D341Med (cell line): ENCODE results near the gene BCL7A.
"Not testable (repeated sequence)": the region's sequence is repeated elsewhere in the genome, so short reads cannot be mapped to it uniquely, and the experiment has no call there.

Experiments used
- DNase-seq: peaks from one replicate; pipeline ENCODE4 v3.0.0; 2012; ENCODE audit warnings: low spot score

Gene BCL7A

DNA sequence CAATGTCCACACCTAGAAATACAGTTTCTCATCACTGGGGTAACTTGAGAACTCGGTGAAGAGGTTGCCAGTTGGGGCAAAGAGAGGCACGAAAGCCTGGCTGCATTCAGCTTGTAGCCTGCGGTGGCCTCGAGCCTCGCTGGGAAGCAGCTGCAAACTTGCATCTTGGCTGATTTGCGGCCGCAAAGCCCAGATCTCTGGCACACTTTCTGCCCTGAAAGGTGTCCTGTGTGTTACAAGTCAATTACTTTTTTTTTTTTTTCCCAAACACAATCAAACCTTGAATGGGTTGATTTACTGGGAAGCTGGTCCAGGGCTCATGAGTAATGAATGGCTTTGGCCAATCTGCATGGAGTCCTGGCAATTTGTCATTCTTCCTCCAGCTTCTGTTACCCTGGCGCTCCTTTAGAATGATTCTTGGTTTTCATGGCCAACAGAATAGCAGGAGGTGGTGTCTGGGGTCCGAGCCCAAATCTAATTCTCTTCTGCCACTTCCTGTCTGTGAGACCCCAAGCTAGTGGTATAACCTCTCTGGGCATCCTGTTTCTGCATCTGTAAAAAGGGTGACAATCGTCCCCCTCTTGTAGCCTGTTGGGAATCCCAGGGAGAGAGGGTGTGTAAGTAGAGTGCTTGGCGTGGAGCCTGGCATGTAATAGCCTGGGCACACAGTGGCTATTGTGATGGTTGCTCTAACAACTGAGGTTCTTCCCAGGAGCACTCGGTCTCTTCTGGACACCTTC, 6.7 kb downstream of the BCL7A start:
- DNase-seq = no peak

DNA sequence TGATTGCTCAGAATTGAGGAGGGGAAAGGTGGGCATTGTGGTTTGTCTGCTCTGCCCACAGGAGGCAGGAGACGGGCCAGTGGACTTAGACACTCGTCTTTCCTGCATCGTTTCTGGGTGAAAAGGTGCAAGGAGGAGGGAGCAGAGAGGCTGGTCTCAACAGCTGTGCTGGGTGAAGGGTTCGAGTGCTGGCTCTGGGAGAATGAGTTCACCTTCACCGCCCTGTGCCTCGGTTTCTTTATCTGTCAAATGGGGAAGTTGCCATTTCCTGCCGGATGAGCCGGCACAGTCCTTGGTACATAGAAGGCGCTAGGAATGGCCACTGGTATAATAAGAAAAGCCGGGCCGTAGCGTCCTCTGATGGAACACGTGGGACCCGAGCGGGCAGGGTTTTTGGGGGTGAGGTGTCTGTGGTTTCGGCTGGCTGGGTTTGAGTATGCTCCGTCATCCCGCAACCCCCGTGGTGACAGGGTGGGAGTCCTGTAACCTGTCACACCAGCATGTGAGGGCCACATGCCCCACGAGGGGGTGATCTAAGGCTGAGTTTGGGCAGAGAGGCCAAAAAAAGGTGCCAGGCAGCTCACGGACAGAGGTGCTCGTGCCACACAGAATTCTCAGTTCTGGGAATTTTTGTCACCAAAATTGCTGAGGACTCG, 7.3 kb downstream of the BCL7A start:
- DNase-seq = no peak

DNA sequence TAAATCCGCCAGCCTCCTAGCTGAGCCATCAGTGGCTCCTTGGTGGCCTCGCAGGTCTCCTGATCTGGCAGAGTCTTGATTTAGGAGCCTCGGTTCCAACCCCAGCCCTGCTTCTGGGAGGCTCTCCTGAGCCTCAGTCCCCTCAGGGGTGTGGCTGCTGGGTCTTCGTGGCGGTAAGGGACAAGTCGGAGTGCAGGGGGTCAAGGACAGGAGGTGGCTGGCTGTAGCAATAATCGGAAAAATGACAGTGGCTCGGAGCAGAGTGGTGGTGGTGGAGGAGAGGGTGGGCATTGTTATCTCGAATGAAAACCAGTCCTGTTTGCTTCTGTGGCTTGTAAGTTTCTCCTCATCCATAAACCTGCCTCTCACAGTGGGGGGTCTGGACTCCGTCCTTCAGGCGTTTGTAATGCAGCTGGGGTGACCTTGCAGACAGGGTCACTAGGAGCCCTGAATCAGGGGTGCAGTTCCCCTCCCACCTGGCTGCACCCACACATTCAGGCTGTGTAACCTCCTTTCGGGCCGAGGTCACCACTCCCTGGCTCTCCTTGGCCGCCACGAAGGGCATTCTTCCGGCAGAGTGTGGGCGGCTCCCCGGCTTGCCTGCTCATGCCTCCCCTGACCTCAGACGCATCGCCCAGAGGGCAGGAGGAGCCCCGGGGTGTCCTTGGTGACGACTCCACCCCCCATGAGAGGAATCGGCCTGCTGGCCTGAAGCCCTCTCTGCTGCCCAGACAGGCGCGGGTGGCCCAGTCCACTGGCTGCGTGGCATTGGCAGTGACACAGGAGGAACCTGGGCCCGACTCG, 8.1 kb downstream of the BCL7A start:
- no peak for DNase-seq

DNA sequence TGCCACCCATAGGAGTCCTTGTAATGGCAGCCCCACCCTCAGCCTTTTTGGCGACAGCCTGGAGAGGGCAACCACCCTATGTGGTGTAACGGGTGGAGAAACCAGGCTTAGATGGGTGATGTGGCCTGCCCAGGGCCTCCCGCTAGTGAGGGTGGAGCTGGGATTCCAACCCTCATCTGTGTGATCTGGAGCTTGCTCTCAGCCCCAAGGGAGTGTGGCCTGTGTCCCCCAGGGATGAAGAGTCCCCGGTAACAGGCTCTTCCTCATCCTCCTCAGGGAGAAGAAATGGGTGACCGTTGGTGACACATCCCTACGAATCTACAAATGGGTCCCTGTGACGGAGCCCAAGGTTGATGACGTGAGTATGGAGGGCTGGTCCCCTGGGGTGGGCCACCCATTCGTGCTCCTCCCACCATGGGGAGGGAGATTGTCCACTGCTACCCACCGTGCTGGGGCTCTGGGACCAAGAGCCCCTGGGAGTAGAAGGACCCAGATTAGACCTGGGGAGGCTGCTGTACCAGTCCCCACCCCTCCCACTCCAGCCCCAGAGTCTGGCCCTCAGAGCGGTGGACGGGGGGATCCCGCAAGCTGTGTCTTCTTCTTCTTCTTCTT, 8.8 kb downstream of the BCL7A start:
- no peak for DNase-seq

DNA sequence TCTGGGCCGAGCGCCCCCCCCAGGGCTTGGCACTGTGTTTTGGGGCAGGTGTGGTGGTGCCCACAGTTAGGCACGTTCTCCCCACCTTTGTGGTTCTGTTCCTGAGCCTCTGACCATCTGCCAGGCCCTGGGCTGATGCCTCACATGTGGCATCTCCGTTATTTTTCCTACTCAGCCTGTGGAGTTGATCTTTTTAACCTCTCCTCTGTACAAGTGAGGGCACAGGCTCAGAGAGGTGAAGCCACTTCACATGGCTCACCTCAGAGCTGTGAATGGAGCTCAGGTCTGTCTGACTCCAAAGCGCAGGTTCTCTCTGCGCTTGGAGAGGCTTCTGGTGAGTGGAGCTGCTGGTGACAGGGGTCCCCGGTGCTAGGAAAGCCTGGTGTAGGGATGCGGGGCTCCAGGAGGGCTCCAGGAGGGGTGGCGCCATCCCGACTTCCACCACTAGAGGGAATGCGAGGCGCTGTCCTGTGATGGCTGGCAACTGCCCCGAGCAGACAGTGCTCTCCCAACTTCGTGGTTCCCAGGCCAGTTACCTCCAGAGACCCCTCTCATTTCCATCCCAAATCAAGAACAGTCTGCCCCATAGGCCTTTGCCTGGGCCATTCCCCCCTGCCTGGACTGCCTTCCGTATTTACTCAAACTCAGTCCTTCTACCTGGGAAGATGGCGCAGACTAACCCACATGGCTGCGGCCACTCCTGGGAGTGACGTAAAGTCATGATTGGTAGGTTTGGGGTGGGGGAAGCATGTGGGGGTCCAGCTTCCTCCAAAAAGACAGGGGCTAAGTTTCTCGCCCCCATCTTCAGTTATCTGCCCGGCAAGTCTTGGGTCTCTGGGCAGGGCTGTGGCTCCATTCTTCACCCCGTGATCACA, 9.9 kb downstream of the BCL7A start:
- peak; percentile 88 for DNase-seq

DNA sequence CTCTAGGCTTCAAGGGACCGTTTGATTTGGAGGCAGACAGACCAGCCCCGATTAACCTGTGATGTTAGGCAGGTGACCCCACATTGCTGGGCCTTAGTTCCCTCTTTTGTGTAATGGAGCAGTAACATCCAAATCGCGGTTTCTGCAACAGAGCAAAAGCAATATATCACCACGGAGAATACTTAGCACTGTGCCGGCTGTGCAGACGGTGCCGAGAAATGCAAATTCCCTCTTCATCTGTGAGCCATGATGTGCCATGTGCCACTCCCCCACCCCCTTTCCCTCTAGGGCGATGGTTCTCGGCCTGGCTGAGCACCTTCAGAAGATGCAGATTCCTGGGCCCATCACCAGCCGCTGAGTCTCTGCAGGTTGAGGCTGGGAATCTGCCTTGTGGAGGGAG, 10.9 kb downstream of the BCL7A start:
- no peak for DNase-seq

DNA sequence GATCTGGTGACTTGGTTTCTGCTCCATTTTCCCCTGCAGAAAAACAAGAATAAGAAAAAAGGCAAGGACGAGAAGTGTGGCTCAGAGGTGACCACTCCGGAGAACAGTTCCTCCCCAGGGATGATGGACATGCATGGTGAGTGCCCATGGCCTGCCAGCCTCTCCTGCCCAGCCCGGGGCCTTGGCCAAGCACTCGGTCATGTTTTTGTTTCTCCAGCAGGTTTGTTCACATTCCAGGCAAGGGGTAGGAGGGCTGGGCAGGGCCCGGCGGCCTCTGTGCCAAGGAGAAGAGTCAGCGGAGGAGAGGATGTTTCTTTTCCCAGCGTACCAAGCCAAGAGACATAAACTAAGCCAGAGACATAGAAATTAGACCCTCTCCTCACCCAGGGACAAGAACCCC, 13.6 kb downstream of the BCL7A start:
- no peak for DNase-seq

DNA sequence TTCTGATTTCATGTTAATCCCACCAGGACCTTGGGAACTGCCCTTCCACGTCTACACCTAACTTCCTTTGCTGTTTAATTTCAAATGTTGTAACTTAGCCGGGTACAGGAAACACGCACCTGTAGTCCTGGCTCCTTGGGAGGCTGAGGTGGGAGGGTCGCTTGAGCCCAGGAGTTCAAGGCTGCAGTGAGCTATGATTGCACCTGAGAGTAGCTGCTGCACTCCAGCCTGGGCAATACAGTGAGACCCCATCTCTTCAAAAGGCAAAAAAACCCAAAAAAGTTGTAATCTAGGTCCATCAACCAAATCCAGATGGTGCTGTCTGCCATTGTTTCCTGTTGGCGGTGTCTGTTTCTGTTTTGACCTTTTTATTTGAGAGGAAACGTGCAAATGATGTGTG, 14.5 kb downstream of the BCL7A start:
- DNase-seq = no peak

DNA sequence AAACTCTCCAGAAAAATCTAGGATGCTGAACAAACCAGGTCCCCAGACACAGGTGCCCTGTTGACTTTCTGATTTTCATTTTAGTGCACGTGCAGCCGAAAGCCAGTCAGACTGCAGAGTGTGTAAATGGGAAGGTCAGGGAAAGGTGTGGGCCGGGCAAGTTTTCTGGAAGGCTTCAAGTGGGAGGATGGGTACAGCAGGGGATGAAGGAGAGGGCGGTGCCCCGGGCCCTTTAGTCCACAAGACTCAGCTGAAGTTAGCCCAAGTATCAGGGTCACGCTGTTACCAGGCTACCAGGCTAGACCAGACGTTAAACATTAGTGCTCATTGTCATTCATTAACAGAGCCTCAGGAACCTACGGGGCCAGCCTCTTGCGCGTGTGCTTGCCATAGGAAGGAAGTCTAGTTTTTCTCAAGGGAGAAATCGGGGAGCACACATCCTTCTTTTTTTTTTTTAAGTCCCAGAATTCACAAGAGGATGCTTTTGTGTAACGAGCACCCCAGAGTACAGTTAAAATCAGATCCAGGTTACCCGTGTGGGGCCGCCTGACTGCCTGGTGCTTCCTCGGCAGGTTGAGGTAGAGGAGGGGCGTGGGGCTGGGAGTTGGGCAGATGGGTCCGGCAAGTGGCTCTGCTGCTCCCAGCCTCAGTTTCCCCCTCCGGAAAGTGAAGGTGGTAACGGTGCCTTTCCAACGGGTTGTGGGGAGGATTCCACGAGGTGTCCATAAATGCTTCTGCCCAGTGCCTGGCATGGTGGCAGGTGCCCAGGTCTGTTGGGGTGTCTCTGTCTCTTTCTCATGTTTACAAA, 19.1 kb downstream of the BCL7A start:
- DNase-seq = no peak

DNA sequence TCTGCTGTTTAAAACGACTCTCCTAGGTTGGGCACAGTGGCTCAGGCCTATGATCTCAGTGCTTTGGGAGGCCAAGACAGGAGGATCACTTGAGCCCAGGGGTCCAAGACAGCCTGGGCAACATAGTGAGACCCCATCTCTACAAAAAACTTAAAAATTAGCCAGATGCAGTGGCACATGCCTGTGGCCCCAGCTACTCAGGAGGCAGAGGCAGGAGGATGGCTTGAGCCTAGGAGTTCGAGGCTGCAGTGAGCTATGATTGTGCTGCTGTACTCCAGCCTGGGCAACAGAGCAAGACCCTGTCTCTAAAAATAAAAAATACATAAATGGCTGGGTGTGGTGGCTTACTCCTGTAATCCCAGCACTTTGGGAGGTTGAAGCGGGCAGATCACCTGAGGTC, 19.8 kb downstream of the BCL7A start:
- not testable (repeated sequence) for DNase-seq

DNA sequence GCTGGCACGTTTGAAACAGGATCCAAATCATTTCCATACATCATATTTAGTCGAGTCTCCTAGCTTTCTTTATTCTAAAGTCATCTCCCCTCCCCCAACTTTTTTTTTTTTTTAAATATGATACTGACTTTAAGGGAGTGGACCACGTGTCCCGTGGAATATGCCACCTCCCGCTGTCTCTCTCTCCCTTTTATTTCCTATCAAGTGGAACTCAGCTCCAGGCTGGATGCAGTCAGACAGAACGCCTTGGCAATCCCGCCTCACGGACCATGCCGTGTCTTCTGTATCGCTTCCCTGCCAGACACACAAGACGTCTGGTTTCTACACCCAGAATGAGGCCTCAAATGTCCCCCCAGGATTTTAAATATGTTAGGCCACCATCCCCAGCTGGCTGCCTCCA, 21.2 kb downstream of the BCL7A start:
- DNase-seq = no peak

DNA sequence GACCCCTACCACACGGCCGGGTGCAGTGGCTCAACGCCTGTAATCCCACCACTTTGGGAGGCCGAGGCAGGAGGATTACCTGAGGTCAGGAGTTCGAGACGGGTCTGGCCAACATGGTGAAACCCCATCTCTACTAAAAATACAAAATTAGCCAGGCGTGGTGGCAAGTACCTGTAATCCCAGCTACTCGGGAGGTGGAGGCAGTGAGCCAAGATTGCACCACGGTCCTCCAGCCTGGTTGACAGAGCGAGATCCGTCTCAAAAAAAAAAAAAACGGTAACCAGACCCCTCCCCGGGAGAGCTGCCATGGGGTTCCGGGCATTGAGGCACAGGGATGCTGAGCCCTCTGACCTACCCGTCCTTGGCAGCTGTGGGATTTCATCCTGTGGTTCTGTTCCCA, 21.8 kb downstream of the BCL7A start:
- no peak for DNase-seq

DNA sequence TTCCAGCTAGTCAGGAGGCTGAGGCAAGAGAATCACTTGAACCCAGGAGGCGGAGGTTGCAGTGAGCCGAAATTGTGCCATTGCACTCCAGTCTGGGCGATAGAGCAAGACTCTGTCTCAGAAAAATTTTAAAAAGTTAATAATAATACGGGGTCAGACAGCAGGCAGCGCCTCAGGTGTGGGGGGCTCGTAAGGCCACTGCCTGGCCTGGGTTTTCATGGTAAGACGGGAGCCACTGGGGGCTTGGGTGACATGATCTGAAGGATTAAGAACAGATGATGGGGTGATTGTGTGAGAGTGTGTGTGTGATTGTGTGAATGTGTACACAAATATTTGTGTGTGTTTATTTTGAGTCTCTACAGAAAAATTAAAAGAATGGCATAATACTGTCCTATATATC, 23.6 kb downstream of the BCL7A start:
- DNase-seq = no peak

DNA sequence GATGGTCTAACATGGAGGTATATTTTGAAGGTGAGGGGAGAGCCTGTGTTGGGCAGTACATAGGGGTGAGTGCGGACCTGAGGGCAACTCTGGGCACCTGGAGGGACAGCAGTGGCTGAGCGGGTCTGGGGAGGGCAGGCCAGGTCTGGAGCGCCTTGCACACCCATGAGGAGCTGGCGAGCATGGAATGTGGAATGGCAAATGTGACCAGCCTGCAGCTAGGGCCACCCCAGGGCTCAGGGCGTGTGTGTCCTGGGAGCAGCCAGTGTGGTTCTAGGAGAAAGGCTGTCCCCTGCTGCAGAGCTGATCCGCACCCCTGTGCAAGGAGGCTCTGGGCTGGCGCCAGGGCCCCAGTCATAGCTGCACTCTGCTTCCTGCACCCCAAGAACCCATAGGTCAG, 24.5 kb downstream of the BCL7A start:
- no peak for DNase-seq

DNA sequence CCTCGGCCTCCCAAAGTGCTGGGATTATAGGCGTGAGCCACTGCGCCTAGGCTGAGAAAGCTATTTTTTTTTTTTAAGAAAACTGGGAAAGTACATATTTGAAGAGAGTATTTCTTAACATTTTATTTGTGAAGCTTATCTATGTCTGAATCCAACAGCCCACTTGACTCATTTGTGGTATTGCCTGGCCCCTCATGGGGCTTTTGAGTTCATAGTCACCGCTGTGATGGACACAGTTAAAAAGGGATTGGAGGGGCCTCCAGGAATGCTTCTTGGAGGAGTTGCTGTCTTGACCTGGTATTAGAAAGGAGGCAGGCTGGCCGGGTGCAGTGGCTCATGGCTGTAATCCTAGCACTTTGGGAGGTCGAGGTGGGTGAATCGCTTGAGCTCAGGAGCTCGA, 26.5 kb downstream of the BCL7A start:
- DNase-seq = no peak

DNA sequence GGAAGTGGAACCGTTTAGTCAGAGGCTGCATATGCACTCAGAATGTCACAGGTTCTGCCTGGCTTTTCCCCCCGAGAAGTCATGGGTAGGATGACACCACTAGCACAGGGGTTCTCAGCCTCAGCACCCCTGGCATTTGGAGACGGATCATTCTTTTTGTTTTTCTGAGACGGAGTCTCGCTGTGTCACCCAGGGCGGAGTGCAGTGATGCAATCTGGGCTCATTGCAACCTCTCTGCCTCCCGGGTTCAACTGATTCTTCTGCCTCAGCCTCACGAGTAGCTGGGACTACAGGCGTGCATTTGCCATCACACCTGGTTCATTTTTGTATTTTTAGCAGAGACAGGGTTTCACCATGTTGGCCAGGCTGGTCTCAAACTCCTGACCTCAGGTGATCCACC, 28.1 kb downstream of the BCL7A start:
- no peak for DNase-seq

DNA sequence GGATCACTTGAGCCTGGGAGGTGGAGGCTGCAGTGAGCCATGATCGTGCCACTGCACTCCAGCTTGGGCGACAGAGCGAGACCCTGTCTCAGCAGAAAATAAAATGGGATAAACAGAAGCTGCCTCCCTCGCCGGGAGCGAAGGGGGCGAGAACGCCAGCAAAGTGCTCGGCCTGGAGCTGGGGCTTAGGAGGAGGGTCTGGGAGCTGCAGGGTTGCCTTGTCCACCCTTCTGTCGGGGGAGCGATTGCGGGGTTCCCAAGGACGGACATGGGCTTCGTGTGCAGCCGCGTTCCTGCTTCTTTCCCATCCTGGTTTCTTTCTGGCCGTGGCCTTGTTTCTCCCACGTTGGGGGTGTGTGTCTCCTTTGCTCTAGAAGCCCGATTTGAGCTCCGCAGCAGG, 29.0 kb downstream of the BCL7A start:
- DNase-seq = peak; percentile 12

DNA sequence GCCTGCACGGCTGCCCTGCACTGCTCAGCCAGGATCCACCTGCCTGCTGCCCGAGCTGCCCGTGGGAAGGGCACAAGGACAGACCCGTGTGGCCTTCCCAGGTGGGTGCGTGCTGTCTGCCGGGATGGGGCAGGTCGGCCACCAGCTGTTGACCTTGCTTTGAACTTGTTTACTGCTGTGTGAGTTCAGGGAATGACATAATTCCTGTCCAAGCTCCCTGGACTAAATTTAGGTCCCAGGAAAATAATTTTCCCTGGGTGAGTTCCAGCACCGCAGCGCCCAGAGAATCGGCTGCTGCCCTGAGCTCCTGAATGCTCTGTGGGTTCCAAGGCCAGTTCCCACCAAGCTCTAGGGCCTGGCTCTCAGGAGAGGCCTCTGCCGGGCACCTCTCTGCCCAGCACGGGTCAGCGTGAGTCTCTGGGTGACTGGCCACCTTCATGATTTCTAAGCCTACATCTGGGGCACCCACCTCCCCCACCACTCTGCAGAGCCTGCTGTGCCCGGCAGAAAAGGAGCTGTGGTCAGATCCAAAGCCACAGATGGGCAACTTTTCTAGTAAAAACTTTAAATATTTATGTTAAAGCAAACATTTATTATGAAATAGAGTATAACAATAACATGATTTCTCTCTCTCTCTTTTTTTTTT, 29.7 kb downstream of the BCL7A start:
- peak; percentile 17 for DNase-seq

DNA sequence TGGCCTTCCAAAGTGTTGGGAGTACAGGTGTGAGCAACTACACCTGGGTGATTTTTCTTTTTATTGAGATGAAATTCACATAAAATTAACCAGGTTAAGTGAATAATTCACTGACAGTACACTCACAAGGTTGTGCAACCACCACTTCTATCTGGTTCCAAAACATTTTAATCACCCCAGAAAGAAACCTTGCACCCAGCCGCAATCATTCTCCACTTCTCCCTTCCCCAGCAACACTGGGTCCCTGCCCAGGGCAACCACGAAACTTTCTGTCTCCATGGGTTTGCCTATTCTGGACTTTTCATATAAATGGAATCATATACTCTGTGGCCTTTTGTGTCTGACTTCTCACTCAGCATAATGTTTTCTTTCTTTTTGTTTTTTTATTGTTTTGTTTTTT, 30.6 kb downstream of the BCL7A start:
- DNase-seq = no peak

DNA sequence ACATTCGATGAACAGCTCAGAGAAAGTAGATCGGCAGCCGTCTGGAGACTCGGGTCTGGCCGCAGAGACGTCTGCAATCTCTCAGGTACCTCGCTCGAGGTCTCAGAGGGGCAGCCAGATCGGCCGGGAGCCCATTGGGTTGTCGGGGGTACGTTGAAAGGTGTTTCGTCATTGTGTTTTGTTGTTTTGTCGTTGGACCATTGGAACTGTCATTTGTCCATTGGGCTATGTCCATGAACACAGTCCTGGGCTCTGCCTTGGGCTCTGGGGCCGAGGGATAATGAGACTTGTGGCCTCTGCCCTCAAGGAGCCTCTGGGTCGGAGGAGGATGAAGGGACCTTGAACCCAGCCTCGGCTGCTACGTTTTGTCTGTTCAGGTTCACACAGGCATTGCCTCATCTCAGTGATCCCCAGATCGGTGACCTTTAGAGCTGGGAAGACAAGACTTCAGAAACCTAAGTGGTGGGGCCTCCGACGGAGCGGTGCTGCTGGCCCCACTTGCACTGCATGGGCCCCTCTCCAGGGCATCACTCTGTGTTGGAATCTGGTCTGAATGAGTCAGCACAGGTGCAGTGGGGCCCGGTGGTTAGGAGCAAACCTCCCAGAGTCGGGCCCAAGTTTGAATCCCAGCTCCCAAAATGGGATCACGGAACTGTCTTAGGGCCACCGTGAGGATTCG, 33.3 kb downstream of the BCL7A start:
- no peak for DNase-seq
